ENCODE measurements around the gene SRM. TPM values are rescaled to one million over a fixed set of nuclear protein-coding genes. Genes with fewer than 3 reads are reported as not detected.
A peak's percentile ranks its signal among the peaks of the same experiment; 100 is the strongest.

The SRM gene
- total and polyA plus RNA-seq, 10 donors = 42.0 to 114 (median 63.1) TPM

DNA sequence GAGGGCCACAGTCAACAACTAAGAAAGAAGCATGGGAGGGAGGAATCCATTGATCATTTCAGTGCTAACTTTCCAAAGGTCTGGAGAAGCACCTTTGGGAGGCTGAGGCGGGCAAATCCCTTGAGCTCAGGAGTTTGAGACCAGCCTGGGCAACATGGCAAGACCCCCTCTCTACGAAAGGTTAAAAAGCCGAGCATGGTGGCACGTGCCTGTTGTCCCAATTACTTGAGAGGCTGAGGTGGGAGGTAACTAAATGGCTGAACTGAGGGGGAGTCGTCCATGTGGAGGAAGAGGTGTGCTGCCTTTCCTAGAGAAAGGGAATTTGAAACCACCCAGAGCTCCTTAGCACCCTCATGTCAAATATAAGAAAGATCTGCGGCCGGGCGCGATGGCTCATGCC is 29.0 kb downstream of the SRM start:
- peak in 2 of 3 donors; percentile 26 to 35 for TF ChIP-seq POLR2AphosphoS5 (IDR thresholded peaks at IDR 0.05)
- no peak for TF ChIP-seq CTCF (IDR thresholded peaks at IDR 0.05 in 8 of 11, conservative IDR thresholded peaks at IDR 0.05 in 3 of 11)
- H3K4me1 ChIP-seq = no peaks in the 10 kb centered on the region
- no peak overlapping the region for H3K27ac ChIP-seq
- no peaks in the 10 kb centered on the region for H3K27me3 ChIP-seq (replicated peaks in 1 of 7)
- 91 to 96% (median 94%) methylated on average over 9 of the region's 9 CpGs for WGBS, 5 donors
- peaks cover 0 to 51% (median 23%) of the 10 kb centered on the region in 6 donors for H3K36me3 ChIP-seq
- no peak for DNase-seq
- no peak overlapping the region for H3K4me3 ChIP-seq
- intact Hi-C loops (cut with DNase I; ENCODE audit: low total_unique reads) = no loop called here
- no peaks in the 10 kb centered on the region for H3K9me3 ChIP-seq

DNA sequence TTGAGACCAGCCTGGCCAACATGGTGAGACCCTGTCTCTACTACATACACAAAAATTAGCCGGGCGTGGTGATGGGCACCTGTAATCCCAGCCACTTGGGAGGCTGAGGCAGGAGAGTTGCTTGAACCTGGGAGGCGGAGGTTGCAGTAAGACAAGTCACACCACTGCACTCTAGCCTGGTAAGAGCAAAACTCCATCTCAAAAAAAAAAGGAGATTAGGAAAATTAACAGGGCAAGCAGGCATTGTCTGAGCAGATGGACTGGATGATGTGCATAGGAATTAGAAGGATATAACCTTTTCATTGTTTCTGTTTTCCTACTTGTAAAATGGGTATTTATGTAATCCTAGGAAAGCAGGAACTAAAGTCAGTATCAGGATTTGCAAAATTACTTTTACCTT is 31.8 kb downstream of the SRM start:
- peaks cover 0 to 11% (median 0%) of the 10 kb centered on the region in 6 donors for H3K4me1 ChIP-seq
- no peak overlapping the region for H3K27ac ChIP-seq
- peaks cover 0 to 79% (median 49%) of the 10 kb centered on the region in 6 donors for H3K36me3 ChIP-seq
- DNase-seq = no peak
- no peaks in the 10 kb centered on the region for H3K9me3 ChIP-seq
- H3K4me3 ChIP-seq = no peak overlapping the region
- TF ChIP-seq CTCF (IDR thresholded peaks at IDR 0.05 in 8 of 11, conservative IDR thresholded peaks at IDR 0.05 in 3 of 11) (no peak), POLR2AphosphoS5 (IDR thresholded peaks at IDR 0.05) (no peak), POLR2A (IDR thresholded peaks at IDR 0.05) (no peak)
- intact Hi-C loops (cut with DNase I; ENCODE audit: low total_unique reads) = no loop called here
- WGBS, 5 donors = 95 to 98% (median 97%) methylated on average over 3 of the region's 3 CpGs
- H3K27me3 ChIP-seq (replicated peaks in 1 of 7) = no peaks in the 10 kb centered on the region

GRCh38 chr1:11027316-11027715 is 32.5 kb downstream of the SRM start:
- peaks cover 0 to 86% (median 56%) of the 10 kb centered on the region in 6 donors for H3K36me3 ChIP-seq
- peaks cover 0 to 11% (median 0%) of the 10 kb centered on the region in 6 donors for H3K4me1 ChIP-seq
- no peak for DNase-seq
- no peaks in the 10 kb centered on the region for H3K9me3 ChIP-seq
- TF ChIP-seq CTCF (IDR thresholded peaks at IDR 0.05 in 8 of 11, conservative IDR thresholded peaks at IDR 0.05 in 3 of 11) (no peak), POLR2AphosphoS5 (IDR thresholded peaks at IDR 0.05) (peak in 1 of 3 donors; percentile 1)
- 77 to 84% (median 79%) methylated on average over 6 of the region's 6 CpGs for WGBS, 5 donors
- intact Hi-C loops (cut with DNase I; ENCODE audit: low total_unique reads) = no loop called here
- no peak overlapping the region for H3K4me3 ChIP-seq
- no peaks in the 10 kb centered on the region for H3K27me3 ChIP-seq (replicated peaks in 1 of 7)
- H3K27ac ChIP-seq = no peak overlapping the region

GRCh38 chr1:11026903-11027302 is 32.9 kb downstream of the SRM start:
- Histone ChIP-seq H3K4me3 (no peak overlapping the region), H3K27ac (no peak overlapping the region), H3K9me3 (no peaks in the 10 kb centered on the region), H3K27me3 (replicated peaks in 1 of 7) (no peaks in the 10 kb centered on the region), H3K4me1 (peaks cover 0 to 11% (median 0%) of the 10 kb centered on the region in 6 donors), H3K36me3 (peaks cover 0 to 91% (median 60%) of the 10 kb centered on the region in 6 donors)
- TF ChIP-seq POLR2AphosphoS5 (IDR thresholded peaks at IDR 0.05) (no peak), POLR2A (IDR thresholded peaks at IDR 0.05) (no peak), CTCF (IDR thresholded peaks at IDR 0.05 in 8 of 11, conservative IDR thresholded peaks at IDR 0.05 in 3 of 11) (no peak)
- intact Hi-C loops (cut with DNase I; ENCODE audit: low total_unique reads) = no loop called here
- no peak for DNase-seq
- 89 to 95% (median 92%) methylated on average over 5 of the region's 5 CpGs for WGBS, 5 donors
